Type B pancreatic cell (in vitro differentiated cells): ENCODE results near the gene ARMC5. TPM values are rescaled to one million over a fixed set of nuclear protein-coding genes. Genes with fewer than 3 reads are reported as not detected.

Source experiments
- DNase-seq: peaks from one replicate; pipeline ENCODE4 v3.0.0; 2021; ENCODE audit warnings: mixed read lengths; ENCODE audit not compliant: unreplicated experiment; ENCODE audit errors: extremely low spot score
- H3K27ac Mint-ChIP-seq: 2 replicates; pipeline ENCODE4 v1.8.0; 2021; ENCODE audit warnings: mild to moderate bottlenecking, mixed read lengths
- H3K27me3 Mint-ChIP-seq: 2 replicates; pipeline ENCODE4 v1.8.0; 2021; ENCODE audit warnings: mixed read lengths
- H3K36me3 Mint-ChIP-seq: 2 replicates; pipeline ENCODE4 v1.8.0; 2021; ENCODE audit warnings: mixed read lengths
- H3K4me1 Mint-ChIP-seq: one replicate; pipeline ENCODE4 v1.8.0; 2021; ENCODE audit warnings: mixed read lengths; ENCODE audit not compliant: unreplicated experiment
- H3K4me3 Mint-ChIP-seq: 2 replicates; pipeline ENCODE4 v1.8.0; 2021; ENCODE audit warnings: mild to moderate bottlenecking, mixed read lengths
- H3K9me3 Mint-ChIP-seq: 2 replicates; pipeline ENCODE4 v1.8.0; 2021; ENCODE audit warnings: mixed read lengths
- total RNA-seq: library from RNA; stranded (reverse); gene quantifications from 2 replicates; pipeline ENCODE4 v1.2.1, GENCODE V29; 2021; ENCODE audit warnings: low replicate concordance
- TF ChIP-seq, protein P1 (sequence below): fragments of 200-600 bp; sonication (generic); conservative IDR thresholded peaks from 2 replicates; pipeline ENCODE4 v1.5.0; 2021; ENCODE audit warnings: antibody characterized with exemption, mild to moderate bottlenecking

ARMC5 gene
- total RNA-seq, 1 donor from 2014 or later: 11.1 TPM

DNA sequence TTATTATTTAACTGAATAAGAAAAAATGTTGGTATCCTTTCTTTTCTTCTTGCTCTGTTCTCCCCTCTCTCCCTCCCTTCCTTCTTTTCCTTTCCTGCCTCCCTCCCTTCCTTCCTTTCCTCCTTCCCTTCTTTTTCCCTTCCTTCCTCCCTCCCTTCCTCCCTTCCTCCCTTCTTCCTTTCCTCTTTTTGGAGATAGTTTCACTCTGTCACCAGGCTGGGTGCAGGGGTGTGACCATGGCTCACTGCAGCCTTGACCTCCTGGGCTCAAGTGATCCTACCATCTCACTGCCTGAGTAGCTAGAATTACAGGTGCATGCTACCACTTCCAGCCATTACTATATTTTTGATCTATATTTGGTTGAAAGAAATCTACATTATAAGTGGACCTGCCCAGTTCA lies 54.6 kb downstream of the ARMC5 start:
- Mint-ChIP-seq H3K36me3 (no peaks in the 10 kb centered on the region), H3K4me3 (no peak overlapping the region), H3K27ac (no peak overlapping the region), H3K27me3 (peaks cover 21% of the 10 kb centered on the region), H3K9me3 (peaks cover 6% of the 10 kb centered on the region), H3K4me1 (peaks cover 2% of the 10 kb centered on the region)
- TF ChIP-seq, protein P1, sequence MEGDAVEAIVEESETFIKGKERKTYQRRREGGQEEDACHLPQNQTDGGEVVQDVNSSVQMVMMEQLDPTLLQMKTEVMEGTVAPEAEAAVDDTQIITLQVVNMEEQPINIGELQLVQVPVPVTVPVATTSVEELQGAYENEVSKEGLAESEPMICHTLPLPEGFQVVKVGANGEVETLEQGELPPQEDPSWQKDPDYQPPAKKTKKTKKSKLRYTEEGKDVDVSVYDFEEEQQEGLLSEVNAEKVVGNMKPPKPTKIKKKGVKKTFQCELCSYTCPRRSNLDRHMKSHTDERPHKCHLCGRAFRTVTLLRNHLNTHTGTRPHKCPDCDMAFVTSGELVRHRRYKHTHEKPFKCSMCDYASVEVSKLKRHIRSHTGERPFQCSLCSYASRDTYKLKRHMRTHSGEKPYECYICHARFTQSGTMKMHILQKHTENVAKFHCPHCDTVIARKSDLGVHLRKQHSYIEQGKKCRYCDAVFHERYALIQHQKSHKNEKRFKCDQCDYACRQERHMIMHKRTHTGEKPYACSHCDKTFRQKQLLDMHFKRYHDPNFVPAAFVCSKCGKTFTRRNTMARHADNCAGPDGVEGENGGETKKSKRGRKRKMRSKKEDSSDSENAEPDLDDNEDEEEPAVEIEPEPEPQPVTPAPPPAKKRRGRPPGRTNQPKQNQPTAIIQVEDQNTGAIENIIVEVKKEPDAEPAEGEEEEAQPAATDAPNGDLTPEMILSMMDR: no peak
- DNase-seq: no peak

Other genes starting within 250 kb of the ARMC5 start
- 0.02 TPM in 1 of 2 replicates, not detected in the other for gene TRIM72, start 245.4 kb upstream of the ARMC5 start, total RNA-seq
- gene PYDC1, start 242.4 kb upstream of the ARMC5 start, total RNA-seq: not detected in 2 replicates
- gene ITGAM, start 199.5 kb upstream of the ARMC5 start, total RNA-seq: 0.36 TPM in 1 of 2 replicates, not detected in the other
- gene ITGAX, start 104.3 kb upstream of the ARMC5 start, total RNA-seq: not detected in 2 replicates
- not detected in 2 replicates for gene ITGAD, start 66.2 kb upstream of the ARMC5 start, total RNA-seq
- not detected in 2 replicates for gene COX6A2, start 31.1 kb upstream of the ARMC5 start, total RNA-seq
- gene ZNF843, start 16.7 kb upstream of the ARMC5 start, total RNA-seq: 1.2 and 1.9 TPM in 2 replicates
- 5.0 and 25.6 TPM in 2 replicates for gene TGFB1I1, start 12.7 kb downstream of the ARMC5 start, total RNA-seq
- gene SLC5A2, start 23.6 kb downstream of the ARMC5 start, total RNA-seq: 0.41 TPM in 1 of 2 replicates, not detected in the other
- gene RUSF1, start 48.9 kb downstream of the ARMC5 start, total RNA-seq: 74.2 and 78.2 TPM in 2 replicates
- not detected in 2 replicates for gene AHSP, start 68.4 kb downstream of the ARMC5 start, total RNA-seq